ENCODE measurements around the gene C19orf85. TPM values are rescaled to one million over a fixed set of nuclear protein-coding genes. Genes with fewer than 3 reads are reported as not detected.
"Not testable (repeated sequence)": the region's sequence is repeated elsewhere in the genome, so short reads cannot be mapped to it uniquely, and the experiment has no call there.

C19orf85 gene
- total RNA-seq (2014; rRNA removed; shearing (Covaris generic)), result not detected in 2 replicates

GRCh38 chr19:55464662-55465054, at the start of gene C19orf85:
TSS of gene C19orf85 (minus strand) at chr19:55464751. CDS start at chr19:55464554, 197 bp downstream.
- DNase-seq (ENCODE audit: low read depth), result no peak

GRCh38 chr19:55508120-55508519, 43.6 kb upstream of the C19orf85 start:
- no peak for DNase-seq (ENCODE audit: low read depth)

GRCh38 chr19:55504981-55505380, 40.4 kb upstream of the C19orf85 start:
- no peak for DNase-seq (ENCODE audit: low read depth)

GRCh38 chr19:55504252-55504603, 39.7 kb upstream of the C19orf85 start:
- no peak for DNase-seq (ENCODE audit: low read depth)

- DNase-seq (ENCODE audit: low read depth), result peak; percentile 88
Observed at GRCh38 chr19:55503502-55504251, 39.1 kb upstream of the C19orf85 start.

- no peak for DNase-seq (ENCODE audit: low read depth)
Observed at GRCh38 chr19:55503157-55503501, 38.6 kb upstream of the C19orf85 start.

- DNase-seq (ENCODE audit: low read depth), result no peak
Observed at GRCh38 chr19:55502197-55502952, 37.8 kb upstream of the C19orf85 start.

- no peak for DNase-seq (ENCODE audit: low read depth)
Observed at GRCh38 chr19:55500368-55500952, 35.9 kb upstream of the C19orf85 start.

DNA sequence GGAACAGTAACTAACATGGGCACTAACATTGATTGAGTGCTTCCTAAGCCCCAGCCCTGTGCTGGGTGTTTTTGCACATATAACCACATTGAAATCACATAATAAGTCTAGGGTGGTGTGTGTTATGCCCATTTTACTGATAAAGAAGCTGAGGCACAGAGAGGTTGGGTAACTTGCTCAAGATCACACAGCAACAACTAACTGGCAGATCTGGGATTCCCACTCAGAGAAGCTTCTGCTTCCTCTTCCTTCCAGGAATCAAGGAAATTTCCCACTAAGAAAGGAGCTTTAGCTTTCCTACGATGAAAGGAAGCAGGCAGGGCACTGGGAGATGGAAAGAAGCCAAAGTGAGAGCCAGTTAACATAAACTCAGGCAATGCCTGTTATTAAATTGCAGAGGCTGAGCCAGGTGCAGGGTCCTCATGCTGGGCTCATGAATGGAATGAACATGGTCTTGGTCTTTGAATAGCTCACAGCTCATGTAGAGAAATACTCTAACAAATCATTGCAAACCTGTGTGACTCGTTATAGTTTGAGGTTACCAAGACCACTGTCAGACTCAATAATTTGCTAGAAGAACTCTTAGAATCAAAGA, 33.8 kb upstream of the C19orf85 start:
- DNase-seq (ENCODE audit: low read depth), result no peak

GRCh38 chr19:55497763-55498162, 33.2 kb upstream of the C19orf85 start:
- DNase-seq (ENCODE audit: low read depth), result no peak

- DNase-seq (ENCODE audit: low read depth), result not testable (repeated sequence)
Observed at GRCh38 chr19:55496820-55497219, 32.3 kb upstream of the C19orf85 start.

- peak; percentile 59 for DNase-seq (ENCODE audit: low read depth)
Observed at GRCh38 chr19:55495646-55496349, 31.2 kb upstream of the C19orf85 start.

GRCh38 chr19:55494172-55494761, 29.7 kb upstream of the C19orf85 start:
- DNase-seq (ENCODE audit: low read depth), result peak; percentile 58

GRCh38 chr19:55493645-55494171, 29.2 kb upstream of the C19orf85 start:
- DNase-seq (ENCODE audit: low read depth), result peak; percentile 38

GRCh38 chr19:55493052-55493644, 28.6 kb upstream of the C19orf85 start:
- peak; percentile 73 for DNase-seq (ENCODE audit: low read depth)

DNA sequence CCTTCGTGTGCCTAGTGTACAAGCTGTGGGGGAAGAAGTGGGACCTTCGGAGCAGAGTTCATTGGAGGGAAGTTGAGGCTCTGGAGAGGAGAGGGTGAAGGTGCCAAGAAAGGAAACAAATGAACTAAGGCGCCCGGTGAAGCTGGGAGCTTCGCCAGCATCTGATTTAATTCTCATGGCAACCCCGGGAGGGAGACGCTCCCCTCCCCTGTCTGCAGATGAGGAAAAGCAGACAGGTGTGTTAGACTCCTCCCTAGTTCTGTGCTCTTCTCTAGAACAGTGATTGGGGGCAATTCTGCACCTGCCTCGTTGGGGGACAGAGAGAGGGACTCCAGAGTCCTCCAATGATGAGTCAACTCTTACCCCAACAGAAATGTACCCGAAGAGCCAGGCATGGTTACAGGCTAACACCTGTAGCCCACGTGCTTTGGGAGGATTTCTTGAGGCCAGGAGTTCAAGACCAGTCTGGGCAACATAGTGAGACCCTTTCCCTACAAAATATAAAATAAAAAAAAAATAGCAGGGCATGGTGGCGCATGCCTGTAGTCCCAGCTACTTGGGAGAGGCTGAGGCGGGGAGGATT, 27.9 kb upstream of the C19orf85 start:
- DNase-seq (ENCODE audit: low read depth), result peak; percentile 42

GRCh38 chr19:55491546-55492360, 27.2 kb upstream of the C19orf85 start:
- DNase-seq (ENCODE audit: low read depth), result peak; percentile 39

DNA sequence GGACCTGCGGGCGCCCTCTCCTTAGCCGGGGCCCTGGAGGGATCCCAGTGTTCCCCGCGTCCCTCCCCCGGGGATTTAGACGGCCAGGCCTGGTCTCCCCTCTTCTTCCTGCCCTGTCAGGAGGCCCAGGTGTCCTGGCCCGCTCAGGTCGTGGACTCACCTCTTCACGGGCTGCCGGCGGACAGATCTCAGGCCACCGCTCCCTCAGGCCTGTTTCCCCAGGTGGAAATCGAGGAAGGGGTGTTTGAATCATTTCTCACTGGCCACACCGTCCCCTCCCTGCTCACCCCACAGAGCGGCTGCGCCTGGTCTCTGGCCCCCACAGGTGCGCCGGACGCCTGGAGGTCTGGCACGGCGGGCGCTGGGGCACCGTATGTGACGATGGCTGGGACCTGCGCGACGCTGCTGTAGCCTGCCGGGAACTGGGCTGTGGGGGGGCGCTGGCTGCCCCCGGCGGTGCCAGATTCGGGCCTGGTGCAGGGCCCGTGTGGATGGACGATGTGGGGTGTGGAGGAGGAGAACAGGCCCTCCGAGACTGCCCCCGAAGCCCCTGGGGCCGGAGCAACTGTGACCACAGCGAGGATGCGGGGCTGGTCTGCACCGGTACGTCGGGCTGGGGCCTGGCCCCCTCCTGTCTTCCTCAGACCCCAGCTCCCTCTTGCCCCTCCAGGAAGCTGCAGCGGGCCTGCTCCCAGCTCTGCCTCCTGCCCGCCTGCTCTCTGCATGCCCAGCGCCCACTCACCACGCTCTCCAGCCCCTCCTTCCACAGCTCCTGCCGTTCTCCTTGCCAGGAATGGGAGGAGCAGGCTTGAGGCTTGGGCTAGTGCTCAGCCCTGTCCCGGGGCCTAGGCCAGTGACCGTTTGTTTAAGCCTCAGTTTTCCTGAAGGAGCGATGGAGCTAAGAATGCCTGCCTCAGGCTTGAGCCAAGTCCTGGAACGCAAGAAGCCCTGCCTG, 26.2 kb upstream of the C19orf85 start:
- peak; percentile 38 for DNase-seq (ENCODE audit: low read depth)
